ENCODE results near the gene ACSL1.

The ACSL1 gene

GRCh38 chr4:184775854-184776555 lies 49.8 kb downstream of the ACSL1 start:
- Mint-ChIP-seq H3K27ac (no peak overlapping the region), H3K27me3 (no peaks in the 10 kb centered on the region), H3K9me3 (ENCODE audit: low read depth) (no peaks in the 10 kb centered on the region), H3K4me1 (ENCODE audit: low read depth) (no peaks in the 10 kb centered on the region), H3K4me3 (no peak overlapping the region), H3K36me3 (peaks cover 18% of the 10 kb centered on the region)

- no peaks in the 10 kb centered on the region for H3K4me1 Mint-ChIP-seq (ENCODE audit: low read depth)
- no peaks in the 10 kb centered on the region for H3K27me3 Mint-ChIP-seq
- no peak overlapping the region for H3K4me3 Mint-ChIP-seq
- no peaks in the 10 kb centered on the region for H3K9me3 Mint-ChIP-seq (ENCODE audit: low read depth)
- no peak overlapping the region for H3K27ac Mint-ChIP-seq
- H3K36me3 Mint-ChIP-seq: peaks cover 20% of the 10 kb centered on the region
These were observed 51.6 kb downstream of the ACSL1 start for GRCh38 chr4:184774152-184774551.

- H3K27ac Mint-ChIP-seq: no peak overlapping the region
- H3K36me3 Mint-ChIP-seq: peaks cover 22% of the 10 kb centered on the region
- H3K9me3 Mint-ChIP-seq (ENCODE audit: low read depth): no peaks in the 10 kb centered on the region
- H3K4me3 Mint-ChIP-seq: no peak overlapping the region
- H3K4me1 Mint-ChIP-seq (ENCODE audit: low read depth): no peaks in the 10 kb centered on the region
- no peaks in the 10 kb centered on the region for H3K27me3 Mint-ChIP-seq
These were observed 54.4 kb downstream of the ACSL1 start for GRCh38 chr4:184771416-184771815.

GRCh38 chr4:184769141-184769765 lies 56.5 kb downstream of the ACSL1 start:
- H3K9me3 Mint-ChIP-seq (ENCODE audit: low read depth): no peaks in the 10 kb centered on the region
- H3K27ac Mint-ChIP-seq: no peak overlapping the region
- H3K4me3 Mint-ChIP-seq: no peak overlapping the region
- no peaks in the 10 kb centered on the region for H3K4me1 Mint-ChIP-seq (ENCODE audit: low read depth)
- peaks cover 24% of the 10 kb centered on the region for H3K36me3 Mint-ChIP-seq
- H3K27me3 Mint-ChIP-seq: no peaks in the 10 kb centered on the region

GRCh38 chr4:184768296-184768695 lies 57.5 kb downstream of the ACSL1 start:
- H3K27ac Mint-ChIP-seq: no peak overlapping the region
- no peak overlapping the region for H3K4me3 Mint-ChIP-seq
- no peaks in the 10 kb centered on the region for H3K27me3 Mint-ChIP-seq
- H3K36me3 Mint-ChIP-seq: peaks cover 19% of the 10 kb centered on the region
- H3K9me3 Mint-ChIP-seq (ENCODE audit: low read depth): no peaks in the 10 kb centered on the region
- H3K4me1 Mint-ChIP-seq (ENCODE audit: low read depth): peaks cover 3% of the 10 kb centered on the region

- no peak overlapping the region for H3K4me3 Mint-ChIP-seq
- peaks cover 19% of the 10 kb centered on the region for H3K36me3 Mint-ChIP-seq
- H3K27me3 Mint-ChIP-seq: no peaks in the 10 kb centered on the region
- no peak overlapping the region for H3K27ac Mint-ChIP-seq
- H3K4me1 Mint-ChIP-seq (ENCODE audit: low read depth): peaks cover 20% of the 10 kb centered on the region
- H3K9me3 Mint-ChIP-seq (ENCODE audit: low read depth): no peaks in the 10 kb centered on the region
These were observed 59.3 kb downstream of the ACSL1 start for GRCh38 chr4:184766446-184766845.

GRCh38 chr4:184765473-184766340 lies 60.1 kb downstream of the ACSL1 start:
- no peaks in the 10 kb centered on the region for H3K9me3 Mint-ChIP-seq (ENCODE audit: low read depth)
- H3K27ac Mint-ChIP-seq: no peak overlapping the region
- H3K27me3 Mint-ChIP-seq: no peaks in the 10 kb centered on the region
- H3K36me3 Mint-ChIP-seq: peaks cover 17% of the 10 kb centered on the region
- peaks cover 21% of the 10 kb centered on the region for H3K4me1 Mint-ChIP-seq (ENCODE audit: low read depth)
- H3K4me3 Mint-ChIP-seq: no peak overlapping the region

- Mint-ChIP-seq H3K36me3 (peaks cover 21% of the 10 kb centered on the region), H3K4me1 (ENCODE audit: low read depth) (peaks cover 21% of the 10 kb centered on the region), H3K27ac (peak overlapping the region; percentile 36), H3K27me3 (no peaks in the 10 kb centered on the region), H3K4me3 (no peak overlapping the region), H3K9me3 (ENCODE audit: low read depth) (no peaks in the 10 kb centered on the region)
These were observed 61.2 kb downstream of the ACSL1 start for GRCh38 chr4:184764601-184765000.

- no peaks in the 10 kb centered on the region for H3K9me3 Mint-ChIP-seq (ENCODE audit: low read depth)
- H3K27ac Mint-ChIP-seq: peak overlapping the region; percentile 41
- H3K4me1 Mint-ChIP-seq (ENCODE audit: low read depth): peaks cover 21% of the 10 kb centered on the region
- H3K27me3 Mint-ChIP-seq: no peaks in the 10 kb centered on the region
- H3K36me3 Mint-ChIP-seq: peaks cover 26% of the 10 kb centered on the region
- no peak overlapping the region for H3K4me3 Mint-ChIP-seq
These were observed 62.5 kb downstream of the ACSL1 start for GRCh38 chr4:184763150-184763780.

- peak overlapping the region; percentile 10 for H3K4me3 Mint-ChIP-seq
These were observed 63.7 kb downstream of the ACSL1 start for GRCh38 chr4:184762100-184762499.

GRCh38 chr4:184760681-184761080 lies 65.1 kb downstream of the ACSL1 start:
- no peak overlapping the region for H3K27ac Mint-ChIP-seq
- no peak overlapping the region for H3K4me3 Mint-ChIP-seq
- no peaks in the 10 kb centered on the region for H3K27me3 Mint-ChIP-seq
- H3K9me3 Mint-ChIP-seq (ENCODE audit: low read depth): no peaks in the 10 kb centered on the region
- H3K4me1 Mint-ChIP-seq (ENCODE audit: low read depth): peaks cover 21% of the 10 kb centered on the region
- H3K36me3 Mint-ChIP-seq: peaks cover 20% of the 10 kb centered on the region

More at GRCh38 chr4:184762100-184762499, 63.7 kb downstream of the ACSL1 start:
- Mint-ChIP-seq H3K27ac (peak overlapping the region; percentile 91), H3K9me3 (ENCODE audit: low read depth) (no peaks in the 10 kb centered on the region), H3K36me3 (peaks cover 23% of the 10 kb centered on the region), H3K27me3 (no peaks in the 10 kb centered on the region), H3K4me1 (ENCODE audit: low read depth) (peaks cover 21% of the 10 kb centered on the region)

- H3K36me3 Mint-ChIP-seq: peaks cover 26% of the 10 kb centered on the region
These were observed 68.0 kb downstream of the ACSL1 start for GRCh38 chr4:184757810-184758209.

GRCh38 chr4:184756399-184756798 lies 69.4 kb downstream of the ACSL1 start:
- Mint-ChIP-seq H3K4me3 (no peak overlapping the region), H3K27me3 (no peaks in the 10 kb centered on the region), H3K27ac (no peak overlapping the region), H3K4me1 (ENCODE audit: low read depth) (peaks cover under 1% of the 10 kb centered on the region), H3K36me3 (peaks cover 30% of the 10 kb centered on the region), H3K9me3 (ENCODE audit: low read depth) (no peaks in the 10 kb centered on the region)

More at GRCh38 chr4:184757810-184758209, 68.0 kb downstream of the ACSL1 start:
- H3K4me1 Mint-ChIP-seq (ENCODE audit: low read depth): peaks cover 13% of the 10 kb centered on the region
- H3K27me3 Mint-ChIP-seq: no peaks in the 10 kb centered on the region
- H3K27ac Mint-ChIP-seq: no peak overlapping the region
- H3K4me3 Mint-ChIP-seq: no peak overlapping the region
- H3K9me3 Mint-ChIP-seq (ENCODE audit: low read depth): no peaks in the 10 kb centered on the region

- peaks cover 28% of the 10 kb centered on the region for H3K36me3 Mint-ChIP-seq
- no peak overlapping the region for H3K27ac Mint-ChIP-seq
- H3K4me1 Mint-ChIP-seq (ENCODE audit: low read depth): no peaks in the 10 kb centered on the region
- no peak overlapping the region for H3K4me3 Mint-ChIP-seq
- H3K27me3 Mint-ChIP-seq: no peaks in the 10 kb centered on the region
- no peaks in the 10 kb centered on the region for H3K9me3 Mint-ChIP-seq (ENCODE audit: low read depth)
These were observed 70.5 kb downstream of the ACSL1 start for GRCh38 chr4:184755278-184755677.
